ENCODE measurements around the gene MBNL2. TPM values are rescaled to one million over a fixed set of nuclear protein-coding genes. Genes with fewer than 3 reads are reported as not detected.

The MBNL2 gene
- total and polyA plus RNA-seq, 2 experiments from 2014 or later = 0.55 to 3.2 TPM

- H3K4me1 Mint-ChIP-seq = peaks cover 25% of the 10 kb centered on the region
- DNase-seq (ENCODE audit: low spot score) (no peak), ATAC-seq (no peak)
- no peak overlapping the region for H2AFZ ChIP-seq
- H3K4me3 Mint-ChIP-seq = no peak overlapping the region
- no peaks in the 10 kb centered on the region for H3K9me2 ChIP-seq (ENCODE audit: insufficient read depth)
- no peaks in the 10 kb centered on the region for H3K36me3 ChIP-seq (ENCODE audit: insufficient read depth)
- no peak overlapping the region for H3K4me3 ChIP-seq
- H3K27me3 ChIP-seq (ENCODE audit: insufficient read depth) = peaks cover 12% of the 10 kb centered on the region
- no peak overlapping the region for H3K27ac ChIP-seq (ENCODE audit: low read depth)
- H3K27me3 Mint-ChIP-seq (ENCODE audit: insufficient read depth, low read depth, poor library complexity) = peaks cover 6% of the 10 kb centered on the region
- peaks cover 40% of the 10 kb centered on the region for H3K4me1 ChIP-seq (ENCODE audit: insufficient read depth)
- no peaks in the 10 kb centered on the region for H3F3A ChIP-seq (replicated peaks; ENCODE audit: low read depth)
- H3K36me3 Mint-ChIP-seq (ENCODE audit: low read depth) = no peaks in the 10 kb centered on the region
- H3K27ac Mint-ChIP-seq = no peak overlapping the region
- H3K4me2 ChIP-seq = no peak overlapping the region
- no peak for TF ChIP-seq ZNF331 (CRISPR knock-in tag; IDR thresholded peaks at IDR 0.05; ENCODE audit: low read depth)
- TF ChIP-seq POLR2AphosphoS5 (IDR thresholded peaks at IDR 0.05; ENCODE audit: low read depth) = no peak
- no peak for TF ChIP-seq CREB1 (CRISPR knock-in tag; IDR thresholded peaks at IDR 0.05; ENCODE audit: low read depth)
- TF ChIP-seq CTCF (conservative IDR thresholded peaks at IDR 0.05; ENCODE audit: low read depth in 2 of 2) = no peak
- no peak for TF ChIP-seq EZH2phosphoT487 (IDR thresholded peaks at IDR 0.05; ENCODE audit: unreplicated experiment)
- TF ChIP-seq STAT1 (IDR thresholded peaks at IDR 0.05; ENCODE audit: unreplicated experiment) = no peak
- no peak for TF ChIP-seq EZH2 (IDR thresholded peaks at IDR 0.05; ENCODE audit: low read depth, unreplicated experiment)
- no peak for TF ChIP-seq ZNF114 (CRISPR knock-in tag; IDR thresholded peaks at IDR 0.05)
- TF ChIP-seq, protein P1, sequence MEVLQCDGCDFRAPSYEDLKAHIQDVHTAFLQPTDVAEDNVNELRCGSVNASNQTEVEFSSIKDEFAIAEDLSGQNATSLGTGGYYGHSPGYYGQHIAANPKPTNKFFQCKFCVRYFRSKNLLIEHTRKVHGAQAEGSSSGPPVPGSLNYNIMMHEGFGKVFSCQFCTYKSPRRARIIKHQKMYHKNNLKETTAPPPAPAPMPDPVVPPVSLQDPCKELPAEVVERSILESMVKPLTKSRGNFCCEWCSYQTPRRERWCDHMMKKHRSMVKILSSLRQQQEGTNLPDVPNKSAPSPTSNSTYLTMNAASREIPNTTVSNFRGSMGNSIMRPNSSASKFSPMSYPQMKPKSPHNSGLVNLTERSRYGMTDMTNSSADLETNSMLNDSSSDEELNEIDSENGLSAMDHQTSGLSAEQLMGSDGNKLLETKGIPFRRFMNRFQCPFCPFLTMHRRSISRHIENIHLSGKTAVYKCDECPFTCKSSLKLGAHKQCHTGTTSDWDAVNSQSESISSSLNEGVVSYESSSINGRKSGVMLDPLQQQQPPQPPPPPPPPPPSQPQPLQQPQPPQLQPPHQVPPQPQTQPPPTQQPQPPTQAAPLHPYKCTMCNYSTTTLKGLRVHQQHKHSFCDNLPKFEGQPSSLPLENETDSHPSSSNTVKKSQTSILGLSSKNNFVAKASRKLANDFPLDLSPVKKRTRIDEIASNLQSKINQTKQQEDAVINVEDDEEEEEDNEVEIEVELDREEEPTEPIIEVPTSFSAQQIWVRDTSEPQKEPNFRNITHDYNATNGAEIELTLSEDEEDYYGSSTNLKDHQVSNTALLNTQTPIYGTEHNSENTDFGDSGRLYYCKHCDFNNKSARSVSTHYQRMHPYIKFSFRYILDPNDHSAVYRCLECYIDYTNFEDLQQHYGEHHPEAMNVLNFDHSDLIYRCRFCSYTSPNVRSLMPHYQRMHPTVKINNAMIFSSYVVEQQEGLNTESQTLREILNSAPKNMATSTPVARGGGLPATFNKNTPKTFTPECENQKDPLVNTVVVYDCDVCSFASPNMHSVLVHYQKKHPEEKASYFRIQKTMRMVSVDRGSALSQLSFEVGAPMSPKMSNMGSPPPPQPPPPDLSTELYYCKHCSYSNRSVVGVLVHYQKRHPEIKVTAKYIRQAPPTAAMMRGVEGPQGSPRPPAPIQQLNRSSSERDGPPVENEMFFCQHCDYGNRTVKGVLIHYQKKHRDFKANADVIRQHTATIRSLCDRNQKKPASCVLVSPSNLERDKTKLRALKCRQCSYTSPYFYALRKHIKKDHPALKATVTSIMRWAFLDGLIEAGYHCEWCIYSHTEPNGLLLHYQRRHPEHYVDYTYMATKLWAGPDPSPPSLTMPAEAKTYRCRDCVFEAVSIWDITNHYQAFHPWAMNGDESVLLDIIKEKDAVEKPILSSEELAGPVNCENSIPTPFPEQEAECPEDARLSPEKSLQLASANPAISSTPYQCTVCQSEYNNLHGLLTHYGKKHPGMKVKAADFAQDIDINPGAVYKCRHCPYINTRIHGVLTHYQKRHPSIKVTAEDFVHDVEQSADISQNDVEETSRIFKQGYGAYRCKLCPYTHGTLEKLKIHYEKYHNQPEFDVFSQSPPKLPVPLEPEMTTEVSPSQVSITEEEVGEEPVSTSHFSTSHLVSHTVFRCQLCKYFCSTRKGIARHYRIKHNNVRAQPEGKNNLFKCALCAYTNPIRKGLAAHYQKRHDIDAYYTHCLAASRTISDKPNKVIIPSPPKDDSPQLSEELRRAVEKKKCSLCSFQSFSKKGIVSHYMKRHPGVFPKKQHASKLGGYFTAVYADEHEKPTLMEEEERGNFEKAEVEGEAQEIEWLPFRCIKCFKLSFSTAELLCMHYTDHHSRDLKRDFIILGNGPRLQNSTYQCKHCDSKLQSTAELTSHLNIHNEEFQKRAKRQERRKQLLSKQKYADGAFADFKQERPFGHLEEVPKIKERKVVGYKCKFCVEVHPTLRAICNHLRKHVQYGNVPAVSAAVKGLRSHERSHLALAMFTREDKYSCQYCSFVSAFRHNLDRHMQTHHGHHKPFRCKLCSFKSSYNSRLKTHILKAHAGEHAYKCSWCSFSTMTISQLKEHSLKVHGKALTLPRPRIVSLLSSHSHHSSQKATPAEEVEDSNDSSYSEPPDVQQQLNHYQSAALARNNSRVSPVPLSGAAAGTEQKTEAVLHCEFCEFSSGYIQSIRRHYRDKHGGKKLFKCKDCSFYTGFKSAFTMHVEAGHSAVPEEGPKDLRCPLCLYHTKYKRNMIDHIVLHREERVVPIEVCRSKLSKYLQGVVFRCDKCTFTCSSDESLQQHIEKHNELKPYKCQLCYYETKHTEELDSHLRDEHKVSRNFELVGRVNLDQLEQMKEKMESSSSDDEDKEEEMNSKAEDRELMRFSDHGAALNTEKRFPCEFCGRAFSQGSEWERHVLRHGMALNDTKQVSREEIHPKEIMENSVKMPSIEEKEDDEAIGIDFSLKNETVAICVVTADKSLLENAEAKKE (CRISPR knock-in tag; IDR thresholded peaks at IDR 0.05) = no peak
- TF ChIP-seq JUNB (IDR thresholded peaks at IDR 0.05; ENCODE audit: unreplicated experiment) = no peak
- H3K9me3 Mint-ChIP-seq = no peaks in the 10 kb centered on the region
- H4K20me1 ChIP-seq (replicated peaks; ENCODE audit: insufficient read depth) = no peaks in the 10 kb centered on the region
- no peaks in the 10 kb centered on the region for H3K79me2 ChIP-seq (replicated peaks; ENCODE audit: insufficient read depth)
These were observed 20.8 kb downstream of the MBNL2 start for GRCh38 chr13:97242755-97243497.
